Renal pelvis (tissue), 4 donors: ENCODE measurements around the gene UBE2I. TPM values are rescaled to one million over a fixed set of nuclear protein-coding genes. Genes with fewer than 3 reads are reported as not detected.

Source experiments
- DNase-seq: peaks from one replicate; pipeline ENCODE4 v3.0.0-alpha.2; 2013
- polyA plus RNA-seq, 3 donors: library from polyadenylated mRNA; unstranded; fragments of 120-200 nt; gene quantifications; one replicate each; pipeline ENCODE4 v1.2.1, GENCODE V29; 2013; ENCODE audit not compliant: insufficient read length in 3 of 3

Gene UBE2I
- polyA plus RNA-seq, 3 donors = 147 to 171 (median 165) TPM

GRCh38 chr16:1309888-1310831 lies 724 bp downstream of the UBE2I start:
- DNase-seq = no peak

GRCh38 chr16:1310832-1311200 lies 1.4 kb downstream of the UBE2I start:
- DNase-seq = no peak

GRCh38 chr16:1311212-1311737 lies 1.8 kb downstream of the UBE2I start:
- no peak for DNase-seq

GRCh38 chr16:1311738-1312466 lies 2.5 kb downstream of the UBE2I start:
- no peak for DNase-seq

- no peak for DNase-seq
Measured at GRCh38 chr16:1312467-1312816, 3.0 kb downstream of the UBE2I start.

- DNase-seq = no peak
Measured at GRCh38 chr16:1312903-1313302, 3.5 kb downstream of the UBE2I start.

- no peak for DNase-seq
Measured at GRCh38 chr16:1313721-1314369, 4.4 kb downstream of the UBE2I start.

- DNase-seq = no peak
Measured at GRCh38 chr16:1314399-1315068, 5.1 kb downstream of the UBE2I start.

GRCh38 chr16:1315081-1316032 lies 5.9 kb downstream of the UBE2I start:
- DNase-seq = no peak

GRCh38 chr16:1316033-1316405 lies 6.6 kb downstream of the UBE2I start:
- no peak for DNase-seq

- no peak for DNase-seq
Measured at GRCh38 chr16:1317479-1318267, 8.2 kb downstream of the UBE2I start.

GRCh38 chr16:1318268-1318545 lies 8.8 kb downstream of the UBE2I start:
- no peak for DNase-seq

GRCh38 chr16:1319041-1319440 lies 9.6 kb downstream of the UBE2I start:
- no peak for DNase-seq

GRCh38 chr16:1320097-1320496 lies 10.7 kb downstream of the UBE2I start:
- DNase-seq = no peak

- no peak for DNase-seq
Measured at GRCh38 chr16:1320658-1321240, 11.3 kb downstream of the UBE2I start.

- DNase-seq = no peak
Measured at GRCh38 chr16:1322407-1322806, 13.0 kb downstream of the UBE2I start.

- DNase-seq = no peak
Measured at GRCh38 chr16:1323296-1324239, 14.1 kb downstream of the UBE2I start.

GRCh38 chr16:1324286-1324826 lies 14.9 kb downstream of the UBE2I start:
- DNase-seq = no peak
